ENCODE results near the gene RAD18. TPM values are rescaled to one million over a fixed set of nuclear protein-coding genes. Genes with fewer than 3 reads are reported as not detected.

Gene RAD18
- total and polyA plus RNA-seq, 2 donors (not counting 1 experiment from before 2014, with no cell fraction given) = 4.8 to 21.3 TPM

GRCh38 chr3:8838765-8839423 lies 124.4 kb downstream of the RAD18 start:
- no peak for DNase-seq
- no peak overlapping the region for H3K27ac Mint-ChIP-seq
- Histone ChIP-seq H4K20me1 (ENCODE audit: control insufficient read depth, insufficient read depth, low read length, poor library complexity, severe bottlenecking) (no peaks in the 10 kb centered on the region), H3K4me2 (replicated peaks; ENCODE audit: low read depth, low read length, poor library complexity, severe bottlenecking) (no peak overlapping the region), H3K4me3 (ENCODE audit: control extremely low read depth in 1 of 5, extremely low read depth in 1 of 5, insufficient read depth in 1 of 5, low read depth in 2 of 5, low read length in 4 of 5) (no peak overlapping the region), H3K9ac (ENCODE audit: low read length) (no peak overlapping the region), H3K36me3 (replicated peaks in 1 of 2; ENCODE audit: control extremely low read depth in 1 of 2, control insufficient read depth in 1 of 2, extremely low read depth in 1 of 2, insufficient read depth in 2 of 2, low read length in 1 of 2) (no peaks in the 10 kb centered on the region), H3K27ac (ENCODE audit: low read length in 2 of 2) (no peak overlapping the region), H2AFZ (ENCODE audit: insufficient read depth, low read depth, low read length, poor library complexity, severe bottlenecking) (no peak overlapping the region), H3K27me3 (replicated peaks in 1 of 4; ENCODE audit: control extremely low read depth in 1 of 4, control insufficient read depth in 3 of 4, insufficient read depth in 4 of 4, low read length in 3 of 4) (no peaks in the 10 kb centered on the region), H3K9me3 (ENCODE audit: control extremely low read depth in 1 of 3, control insufficient read depth in 2 of 3, insufficient read depth in 1 of 3, low read length in 2 of 3) (no peaks in the 10 kb centered on the region), H3K4me1 (ENCODE audit: control insufficient read depth in 2 of 2, insufficient read depth in 2 of 2, low read length in 2 of 2) (no peaks in the 10 kb centered on the region), H3K79me2 (ENCODE audit: control insufficient read depth, insufficient read depth, low read length) (no peaks in the 10 kb centered on the region)
- no peak for ATAC-seq (ENCODE audit: low read depth)
- CTCF ChIA-PET = no interaction called here
- no peaks in the 10 kb centered on the region for H3K27me3 Mint-ChIP-seq
- no peaks in the 10 kb centered on the region for H3K9me3 Mint-ChIP-seq (ENCODE audit: insufficient read depth)
- H3K4me3 Mint-ChIP-seq = no peak overlapping the region
- no peaks in the 10 kb centered on the region for H3K4me1 Mint-ChIP-seq
- intact Hi-C loops (cut with micrococcal nuclease) = no loop called here
- WGBS (ENCODE audit: insufficient coverage) = 100% methylated on average over 3 of the region's 3 CpGs
- no peak for TF ChIP-seq CTCF (IDR thresholded peaks at IDR 0.05)
- TF ChIP-seq EZH2 (IDR thresholded peaks at IDR 0.05; ENCODE audit: borderline replicate concordance, insufficient read depth, low read depth, low read length, poor library complexity, severe bottlenecking) = no peak
- POLR2A ChIA-PET = no interaction called here

GRCh38 chr3:8838234-8838633 lies 125.0 kb downstream of the RAD18 start:
- H3K27ac ChIP-seq (ENCODE audit: low read length in 2 of 2) = no peak overlapping the region
- H3K4me3 Mint-ChIP-seq = no peak overlapping the region
- H3K27ac Mint-ChIP-seq = no peak overlapping the region
- no peaks in the 10 kb centered on the region for H3K27me3 ChIP-seq (replicated peaks in 1 of 4; ENCODE audit: control extremely low read depth in 1 of 4, control insufficient read depth in 3 of 4, insufficient read depth in 4 of 4, low read length in 3 of 4)
- H3K9ac ChIP-seq (ENCODE audit: low read length) = no peak overlapping the region
- no peaks in the 10 kb centered on the region for H3K36me3 ChIP-seq (replicated peaks in 1 of 2; ENCODE audit: control extremely low read depth in 1 of 2, control insufficient read depth in 1 of 2, extremely low read depth in 1 of 2, insufficient read depth in 2 of 2, low read length in 1 of 2)
- H3K4me3 ChIP-seq (ENCODE audit: control extremely low read depth in 1 of 5, extremely low read depth in 1 of 5, insufficient read depth in 1 of 5, low read depth in 2 of 5, low read length in 4 of 5) = no peak overlapping the region
- ChIA-PET CTCF (no interaction called here), POLR2A (no interaction called here)
- TF ChIP-seq CTCF (IDR thresholded peaks at IDR 0.05) (no peak), EZH2 (IDR thresholded peaks at IDR 0.05; ENCODE audit: borderline replicate concordance, insufficient read depth, low read depth, low read length, poor library complexity, severe bottlenecking) (no peak)
- no peaks in the 10 kb centered on the region for H4K20me1 ChIP-seq (ENCODE audit: control insufficient read depth, insufficient read depth, low read length, poor library complexity, severe bottlenecking)
- H3K4me2 ChIP-seq (replicated peaks; ENCODE audit: low read depth, low read length, poor library complexity, severe bottlenecking) = no peak overlapping the region
- H3K4me1 Mint-ChIP-seq = no peaks in the 10 kb centered on the region
- DNase-seq = no peak
- no peaks in the 10 kb centered on the region for H3K27me3 Mint-ChIP-seq
- no peak overlapping the region for H2AFZ ChIP-seq (ENCODE audit: insufficient read depth, low read depth, low read length, poor library complexity, severe bottlenecking)
- intact Hi-C loops (cut with micrococcal nuclease) = no loop called here
- no peaks in the 10 kb centered on the region for H3K9me3 ChIP-seq (ENCODE audit: control extremely low read depth in 1 of 3, control insufficient read depth in 2 of 3, insufficient read depth in 1 of 3, low read length in 2 of 3)
- no peaks in the 10 kb centered on the region for H3K79me2 ChIP-seq (ENCODE audit: control insufficient read depth, insufficient read depth, low read length)
- no peak for ATAC-seq (ENCODE audit: low read depth)
- no peaks in the 10 kb centered on the region for H3K9me3 Mint-ChIP-seq (ENCODE audit: insufficient read depth)
- WGBS (ENCODE audit: insufficient coverage) = 93% methylated on average over 3 of the region's 4 CpGs
- no peaks in the 10 kb centered on the region for H3K4me1 ChIP-seq (ENCODE audit: control insufficient read depth in 2 of 2, insufficient read depth in 2 of 2, low read length in 2 of 2)
